K562 (cell line): Measurements from ENCODE around the gene ZNF426. TPM values are rescaled to one million over a fixed set of nuclear protein-coding genes. Genes with fewer than 3 reads are reported as not detected.

ENCODE experiments used
- FOXP1 ChIP-seq: sonication (generic); formaldehyde crosslinking; IDR thresholded peaks from 2 replicates; pipeline ENCODE4 v1.8.0; 2022; ENCODE audit warnings: mild to moderate bottlenecking, missing genetic modification reagents
- NFE2 ChIP-seq: IDR thresholded peaks from 2 replicates; pipeline ENCODE4 v1.6.1; 2014; ENCODE audit warnings: antibody characterized with exemption, low read depth
- PRPF4 ChIP-seq: fragments of 200-400 bp; formaldehyde crosslinking; IDR thresholded peaks from one replicate; pipeline ENCODE4 v1.6.1; 2017; ENCODE audit warnings: low read length, low read depth, mild to moderate bottlenecking; ENCODE audit not compliant: insufficient read depth, poor library complexity, severe bottlenecking
- ZNF354B ChIP-seq: fragments of 250-450 bp; sonication (Bioruptor Pico); IDR thresholded peaks from 2 replicates; pipeline ENCODE4 v1.4.0; 2020
- polyA plus RNA-seq, 8 experiments: library from polyadenylated mRNA; depleted of rRNA in 4 of 8; stranded (reverse) in 5 of 8; unstranded in 3 of 8; fragments of >200 nt; fragmentation: Nextera tagmentation in 2 of 8; fragmentation: Illumina TruSeq in 1 of 8; extraction: Ambion mirVana in 2 of 8; extraction: Trizol in 1 of 8; gene quantifications; 2 replicates each; pipeline versions ENCODE4 v1.2.1 to v1.2.3, GENCODE V29; 2011 to 2014; ENCODE audit warnings: inconsistent platforms in 1 of 8, missing spikeins in 1 of 8
- total RNA-seq, 7 experiments: library from RNA; depleted of rRNA in 6 of 7; stranded (reverse); fragments of >200 nt in 6 of 7; fragmentation: Illumina TruSeq in 2 of 7; extraction: Trizol in 2 of 7; gene quantifications; 2 replicates each; pipeline versions ENCODE4 v1.2.1 to v1.2.3, GENCODE V29; 2011 to 2021; ENCODE audit warnings: low replicate concordance in 1 of 7
- TF ChIP-seq, protein P1 (sequence below): fragments of 250-450 bp; sonication (Bioruptor Pico); IDR thresholded peaks from 2 replicates; pipeline ENCODE4 v1.4.0; 2020
- TF ChIP-seq, protein P2 (sequence below): fragments of 450-650 bp; IDR thresholded peaks from one replicate; pipeline ENCODE4 v1.6.1; 2018; ENCODE audit warnings: mild to moderate bottlenecking, moderate library complexity; ENCODE audit not compliant: partially characterized antibody
- TF ChIP-seq, protein P3 (sequence below): fragments of 450-650 bp; formaldehyde crosslinking; IDR thresholded peaks from 2 replicates; pipeline ENCODE4 v1.4.0; 2022; ENCODE audit warnings: missing genetic modification characterization

The ZNF426 gene
- total and polyA plus RNA-seq, 9 of the 15 experiments (the other 6 are each of a cell fraction or from before 2014, with no cell fraction given), result 3.2 to 14.3 (median 6.9) TPM

GRCh38 chr19:9584073-9584833 lies 45.8 kb upstream of the ZNF426 start, which contains the start of gene ZNF121 (continued):
- TF ChIP-seq, protein P1, sequence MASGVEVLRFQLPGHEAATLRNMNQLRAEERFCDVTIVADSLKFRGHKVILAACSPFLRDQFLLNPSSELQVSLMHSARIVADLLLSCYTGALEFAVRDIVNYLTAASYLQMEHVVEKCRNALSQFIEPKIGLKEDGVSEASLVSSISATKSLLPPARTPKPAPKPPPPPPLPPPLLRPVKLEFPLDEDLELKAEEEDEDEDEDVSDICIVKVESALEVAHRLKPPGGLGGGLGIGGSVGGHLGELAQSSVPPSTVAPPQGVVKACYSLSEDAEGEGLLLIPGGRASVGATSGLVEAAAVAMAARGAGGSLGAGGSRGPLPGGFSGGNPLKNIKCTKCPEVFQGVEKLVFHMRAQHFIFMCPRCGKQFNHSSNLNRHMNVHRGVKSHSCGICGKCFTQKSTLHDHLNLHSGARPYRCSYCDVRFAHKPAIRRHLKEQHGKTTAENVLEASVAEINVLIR (CRISPR knock-in tag), result peak; percentile 86
- TF ChIP-seq, protein P2, sequence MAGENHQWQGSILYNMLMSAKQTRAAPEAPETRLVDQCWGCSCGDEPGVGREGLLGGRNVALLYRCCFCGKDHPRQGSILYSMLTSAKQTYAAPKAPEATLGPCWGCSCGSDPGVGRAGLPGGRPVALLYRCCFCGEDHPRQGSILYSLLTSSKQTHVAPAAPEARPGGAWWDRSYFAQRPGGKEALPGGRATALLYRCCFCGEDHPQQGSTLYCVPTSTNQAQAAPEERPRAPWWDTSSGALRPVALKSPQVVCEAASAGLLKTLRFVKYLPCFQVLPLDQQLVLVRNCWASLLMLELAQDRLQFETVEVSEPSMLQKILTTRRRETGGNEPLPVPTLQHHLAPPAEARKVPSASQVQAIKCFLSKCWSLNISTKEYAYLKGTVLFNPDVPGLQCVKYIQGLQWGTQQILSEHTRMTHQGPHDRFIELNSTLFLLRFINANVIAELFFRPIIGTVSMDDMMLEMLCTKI, result no peak
- TF ChIP-seq ZNF354B (CRISPR knock-in tag) (no peak), FOXP1 (CRISPR knock-in tag) (peak; percentile 80; the same call in 1 of the 2 replicates), NFE2 (no peak), PRPF4 (peak; percentile 37)
- TF ChIP-seq, protein P3, sequence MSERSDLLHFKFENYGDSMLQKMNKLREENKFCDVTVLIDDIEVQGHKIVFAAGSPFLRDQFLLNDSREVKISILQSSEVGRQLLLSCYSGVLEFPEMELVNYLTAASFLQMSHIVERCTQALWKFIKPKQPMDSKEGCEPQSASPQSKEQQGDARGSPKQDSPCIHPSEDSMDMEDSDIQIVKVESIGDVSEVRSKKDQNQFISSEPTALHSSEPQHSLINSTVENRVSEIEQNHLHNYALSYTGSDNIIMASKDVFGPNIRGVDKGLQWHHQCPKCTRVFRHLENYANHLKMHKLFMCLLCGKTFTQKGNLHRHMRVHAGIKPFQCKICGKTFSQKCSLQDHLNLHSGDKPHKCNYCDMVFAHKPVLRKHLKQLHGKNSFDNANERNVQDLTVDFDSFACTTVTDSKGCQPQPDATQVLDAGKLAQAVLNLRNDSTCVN (CRISPR knock-in tag), result no peak
